Gastrocnemius medialis (tissue), 4 donors: Measurements from ENCODE around the gene HMX1. TPM values are rescaled to one million over a fixed set of nuclear protein-coding genes. Genes with fewer than 3 reads are reported as not detected.

Experiments
- ATAC-seq, 2 donors: fragments of 150-250 bp; one replicate each; pipeline ENCODE4 v1.9.1; 2016
- DNase-seq, 2 donors: peaks; one replicate each; pipeline ENCODE4 v3.0.0-alpha.2; 2019
- H3K27ac ChIP-seq, 4 donors: fragments of 200-600 bp; sonication (generic); 1 replicate in 1 of 4; 2 replicates in 3 of 4; pipeline ENCODE4 v1.5.1; 2016 to 2018; ENCODE audit warnings: mild to moderate bottlenecking in 2 of 4, moderate library complexity in 1 of 4
- H3K27me3 ChIP-seq, 3 donors: fragments of 200-600 bp; sonication (generic) in 2 of 3; 1 replicate in 1 of 3; 2 replicates in 2 of 3; pipeline versions ENCODE4 v1.5.1 to v1.6.0; 2016 to 2019; ENCODE audit warnings: mild to moderate bottlenecking in 1 of 3, moderate library complexity in 1 of 3
- H3K36me3 ChIP-seq, 2 donors: fragments of 200-600 bp; sonication (generic) in 1 of 2; one replicate each; pipeline ENCODE4 v1.5.1; 2017 to 2018
- H3K4me1 ChIP-seq, 2 donors: fragments of 200-600 bp; sonication (generic) in 1 of 2; one replicate each; pipeline ENCODE4 v1.5.1; 2016 to 2017; ENCODE audit warnings: mild to moderate bottlenecking in 2 of 2
- H3K4me3 ChIP-seq, 4 donors: fragments of 200-600 bp; sonication (generic) in 3 of 4; 1 replicate in 1 of 4; 2 replicates in 3 of 4; pipeline ENCODE4 v1.5.1; 2016 to 2019; ENCODE audit warnings: mild to moderate bottlenecking in 2 of 4
- H3K9me3 ChIP-seq, 3 donors: fragments of 200-600 bp; sonication (generic) in 2 of 3; 1 replicate in 1 of 3; 2 replicates in 2 of 3; pipeline ENCODE4 v1.5.1; 2016 to 2019
- CTCF ChIP-seq, 5 experiments: fragments of 450-650 bp in 3 of 5; fragments of 200-600 bp in 2 of 5; sonication (generic) in 2 of 5; IDR thresholded peaks in 4 of 5; conservative IDR thresholded peaks in 1 of 5; 1 replicate in 4 of 5; 2 replicates in 1 of 5; pipeline ENCODE4 v1.5.1; 2016 to 2019; ENCODE audit warnings: antibody characterized with exemption in 5 of 5, mild to moderate bottlenecking in 3 of 5, moderate library complexity in 3 of 5
- POLR2A ChIP-seq, 2 donors: fragments of 450-650 bp; IDR thresholded peaks; one replicate each; pipeline ENCODE4 v1.6.1; 2017; ENCODE audit warnings: antibody characterized with exemption in 2 of 2, mild to moderate bottlenecking in 2 of 2, moderate library complexity in 2 of 2
- in situ Hi-C, 4 donors: fragments of 200-750 bp; cut with MboI; loops; one replicate each; pipeline versions ENCODE4 v1.15.0 to v1.8.0; 2017; ENCODE audit warnings: low sequenced_read_pairs in 4 of 4
- intact Hi-C: fragments of 100-400 bp; cut with DNase I; formaldehyde crosslinking; loops from one replicate; pipeline ENCODE4 v1.15.1; 2023; ENCODE audit warnings: low total_unique reads
- total RNA-seq, 4 donors: library from RNA; depleted of rRNA; stranded (reverse); fragments of >200 nt; gene quantifications; one replicate each; pipeline versions ENCODE4 v1.1.0 to v1.2.3, GENCODE V29; 2016

HMX1 gene
- total RNA-seq, 4 donors from 2014 or later = not detected

DNA sequence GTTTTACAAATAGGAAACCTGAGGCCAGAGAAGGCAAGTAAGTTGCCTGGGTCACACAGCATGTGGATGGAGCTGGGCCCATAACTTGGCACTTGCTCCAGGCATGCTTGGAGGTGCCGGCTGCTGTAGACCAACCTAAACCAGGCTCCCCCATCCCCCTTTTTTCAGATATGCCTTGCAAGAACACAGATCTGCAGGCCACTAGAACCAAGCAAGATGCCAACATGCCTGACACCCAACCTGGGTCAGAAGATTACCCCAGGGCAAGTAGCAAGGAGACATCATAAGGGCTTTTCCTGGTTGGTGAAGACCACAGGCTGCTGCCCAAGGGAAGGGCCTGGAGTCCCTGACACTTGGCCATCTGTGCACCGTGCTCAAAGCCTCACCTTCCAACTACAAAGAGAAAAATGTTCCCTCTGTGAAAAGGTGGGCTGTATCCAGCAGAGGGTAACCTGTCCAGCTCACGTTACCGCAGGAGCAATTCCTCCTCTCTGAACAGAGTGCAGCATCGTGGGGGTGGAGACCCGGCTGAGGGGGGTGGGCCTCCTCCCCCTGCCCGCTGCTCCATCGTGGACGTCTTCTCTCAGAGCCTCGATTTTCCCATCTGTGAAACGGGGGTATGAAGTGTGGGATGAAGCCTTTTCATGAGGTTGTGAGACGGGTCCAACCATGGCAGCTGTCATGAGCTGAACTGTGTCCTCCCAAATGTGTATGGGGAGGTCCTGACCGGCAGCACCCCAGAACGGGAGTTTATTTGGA is 23.0 kb downstream of the HMX1 start:
- TF ChIP-seq POLR2A (IDR thresholded peaks at IDR 0.05) (no peak), CTCF (IDR thresholded peaks at IDR 0.05 in 4 of 5, conservative IDR thresholded peaks at IDR 0.05 in 1 of 5) (no peak)
- no peak overlapping the region for H3K4me3 ChIP-seq
- ATAC-seq (no peak), DNase-seq (no peak)
- no peaks in the 10 kb centered on the region for H3K36me3 ChIP-seq
- no peaks in the 10 kb centered on the region for H3K4me1 ChIP-seq
- no peaks in the 10 kb centered on the region for H3K9me3 ChIP-seq
- in situ Hi-C loops (no loop called here), intact Hi-C loops (no loop called here)
- no peak overlapping the region for H3K27ac ChIP-seq
- H3K27me3 ChIP-seq = peaks cover 19 to 38% (median 37%) of the 10 kb centered on the region in 3 donors

DNA sequence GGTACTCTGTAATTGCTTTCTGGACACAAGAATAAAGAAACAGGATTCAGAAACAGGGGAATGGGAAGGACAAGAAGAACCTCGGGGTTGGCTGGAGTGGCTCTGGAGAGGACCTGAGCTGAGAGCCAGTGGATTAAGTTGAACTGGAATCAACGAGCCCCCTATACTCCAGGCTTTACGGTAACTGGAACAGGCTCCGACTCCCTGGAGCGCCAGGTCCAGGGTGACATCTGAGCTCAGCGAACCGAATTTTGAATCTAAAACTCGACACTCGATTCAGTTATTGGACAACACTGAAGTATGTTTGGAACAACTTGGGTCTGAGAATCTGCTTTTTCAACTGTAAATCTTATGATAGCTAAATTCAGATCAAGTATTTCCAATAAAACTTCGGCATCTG is 23.9 kb downstream of the HMX1 start:
- TF ChIP-seq CTCF (IDR thresholded peaks at IDR 0.05 in 4 of 5, conservative IDR thresholded peaks at IDR 0.05 in 1 of 5) (no peak), POLR2A (IDR thresholded peaks at IDR 0.05) (no peak)
- Histone ChIP-seq H3K4me1 (no peaks in the 10 kb centered on the region), H3K27me3 (peaks cover 13 to 31% (median 29%) of the 10 kb centered on the region in 3 donors), H3K9me3 (no peaks in the 10 kb centered on the region), H3K4me3 (no peak overlapping the region), H3K36me3 (no peaks in the 10 kb centered on the region), H3K27ac (no peak overlapping the region)
- DNase-seq (no peak), ATAC-seq (no peak)
- in situ Hi-C loops = no loop called here
- intact Hi-C loops = no loop called here

DNA sequence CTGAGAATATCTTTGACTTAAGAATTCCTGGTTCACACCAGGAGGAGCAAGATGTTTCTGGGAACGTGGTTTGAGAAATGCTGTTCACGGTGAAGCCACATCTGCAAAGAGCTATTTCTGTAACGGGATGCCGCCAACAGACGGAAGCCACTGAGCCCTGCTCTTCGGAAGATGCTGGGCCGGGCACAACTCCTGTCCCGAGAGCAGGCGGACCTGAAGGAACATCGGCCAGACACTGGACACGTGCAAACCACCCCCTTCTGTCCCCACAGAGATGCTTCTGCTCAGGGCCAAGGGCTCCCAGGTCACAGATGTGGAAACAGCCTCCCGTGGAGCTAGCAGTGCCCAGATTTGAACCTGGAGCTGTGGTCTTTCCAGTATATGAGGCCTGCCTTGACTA is 24.3 kb downstream of the HMX1 start:
- Histone ChIP-seq H3K4me1 (no peaks in the 10 kb centered on the region), H3K27ac (no peak overlapping the region), H3K27me3 (peaks cover 13 to 27% (median 26%) of the 10 kb centered on the region in 3 donors), H3K4me3 (no peak overlapping the region), H3K9me3 (no peaks in the 10 kb centered on the region), H3K36me3 (no peaks in the 10 kb centered on the region)
- ATAC-seq = no peak
- TF ChIP-seq CTCF (IDR thresholded peaks at IDR 0.05 in 4 of 5, conservative IDR thresholded peaks at IDR 0.05 in 1 of 5) = no peak
- TF ChIP-seq POLR2A (IDR thresholded peaks at IDR 0.05) = no peak
- intact Hi-C loops = no loop called here
- in situ Hi-C loops = no loop called here
- no peak for DNase-seq

- H3K36me3 ChIP-seq = no peaks in the 10 kb centered on the region
- ATAC-seq (no peak), DNase-seq (no peak)
- TF ChIP-seq CTCF (IDR thresholded peaks at IDR 0.05 in 4 of 5, conservative IDR thresholded peaks at IDR 0.05 in 1 of 5) (no peak), POLR2A (IDR thresholded peaks at IDR 0.05) (no peak)
- in situ Hi-C loops = no loop called here
- H3K27ac ChIP-seq = no peak overlapping the region
- H3K27me3 ChIP-seq = peaks cover 13 to 27% (median 21%) of the 10 kb centered on the region in 3 donors
- no peaks in the 10 kb centered on the region for H3K9me3 ChIP-seq
- no peaks in the 10 kb centered on the region for H3K4me1 ChIP-seq
- H3K4me3 ChIP-seq = no peak overlapping the region
- intact Hi-C loops = no loop called here
Observed at GRCh38 chr4:8846826-8847225, 24.8 kb downstream of the HMX1 start.
